A549 (cell line): Measurements from ENCODE around the gene UBA7. TPM values are rescaled to one million over a fixed set of nuclear protein-coding genes. Genes with fewer than 3 reads are reported as not detected.

ENCODE experiments used
- ATAC-seq, 2 experiments: fragments of 200-7000 bp in 1 of 2; fragments of >200 bp in 1 of 2; cut with Nextera tagmentation in 1 of 2; cut with Tn5 transposase in 1 of 2; 3 replicates each; pipeline versions ENCODE4 v1.8.0 to v1.9.1; 2018 to 2020; ENCODE audit warnings: mild to moderate bottlenecking in 1 of 2, moderate library complexity in 1 of 2
- CTCF ChIA-PET: fragments of 300-600 bp; sonication (Branson Sonifier 250); formaldehyde crosslinking; extraction: SDS; loops from one replicate; lab custom pipeline; 2021; ENCODE audit warnings: antibody characterized with exemption, inconsistent platforms; lab: Yijun Ruan, JAX
- POLR2A ChIA-PET: fragments of 350-600 bp; formaldehyde crosslinking; extraction: SDS; loops from one replicate; lab custom pipeline; 2021; ENCODE audit warnings: antibody characterized with exemption, inconsistent platforms; lab: Yijun Ruan, JAX
- DNase-seq, 2 experiments: peaks; one replicate each; pipeline versions ENCODE4 v3.0.0 to v3.0.0-alpha.2; 2011 to 2016; ENCODE audit warnings: low read depth in 1 of 2, low spot score in 1 of 2
- FAIRE-seq: peaks from 2 replicates; lab custom pipeline; 2011; peaks lifted over from hg19 to GRCh38; lab: Jason Lieb, UNC
- H3K27ac ChIP-seq, 2 experiments: fragments of >200 bp; sonication (Bioruptor Twin); formaldehyde crosslinking; 3 replicates each; pipeline ENCODE4 v1.5.1; 2016 to 2017
- H3K4me1 ChIP-seq: fragments of >200 bp; sonication (Bioruptor Twin); formaldehyde crosslinking; 3 replicates; pipeline ENCODE4 v1.6.1; 2016
- H3K4me2 ChIP-seq: fragments of >200 bp; sonication (Bioruptor Twin); formaldehyde crosslinking; 3 replicates; pipeline ENCODE4 v1.6.1; 2016
- H3K4me3 ChIP-seq: fragments of >200 bp; sonication (Bioruptor Twin); formaldehyde crosslinking; 3 replicates; pipeline ENCODE4 v1.5.1; 2016
- H3K9me3 ChIP-seq: fragments of >200 bp; sonication (Bioruptor Twin); formaldehyde crosslinking; 3 replicates; pipeline ENCODE4 v1.6.1; 2016
- ATOH8 ChIP-seq: fragments of 250-450 bp; sonication (Bioruptor Pico); IDR thresholded peaks from 2 replicates; pipeline ENCODE4 v1.5.0; 2020; ENCODE audit warnings: low read depth, mild to moderate bottlenecking, moderate library complexity
- BCL3 ChIP-seq: fragments of >200 bp; sonication (Bioruptor Twin); formaldehyde crosslinking; IDR thresholded peaks from 3 replicates; pipeline ENCODE4 v1.6.1; 2016
- BHLHE40 ChIP-seq: IDR thresholded peaks from 2 replicates; pipeline ENCODE4 v1.6.1; 2012; ENCODE audit warnings: low read depth, low read length, inconsistent platforms
- CBX2 ChIP-seq: fragments of 200-600 bp; sonication (generic); IDR thresholded peaks from 2 replicates; pipeline ENCODE4 v1.6.1; 2016; ENCODE audit warnings: low read depth, mild to moderate bottlenecking, borderline replicate concordance
- E2F6 ChIP-seq: IDR thresholded peaks from 2 replicates; pipeline ENCODE4 v1.6.1; 2012; ENCODE audit warnings: low read depth, borderline replicate concordance
- FOSB ChIP-seq: fragments of 250-450 bp; sonication (Bioruptor Pico); IDR thresholded peaks from 2 replicates; pipeline ENCODE4 v1.5.0; 2020; ENCODE audit warnings: mild to moderate bottlenecking, moderate library complexity
- HOXA7 ChIP-seq: fragments of 250-450 bp; sonication (Bioruptor Pico); IDR thresholded peaks from 2 replicates; pipeline ENCODE4 v1.5.0; 2020; ENCODE audit warnings: mild to moderate bottlenecking, moderate library complexity
- HOXB5 ChIP-seq: fragments of 250-450 bp; sonication (Bioruptor Pico); IDR thresholded peaks from 2 replicates; pipeline ENCODE4 v1.5.0; 2020; ENCODE audit warnings: mild to moderate bottlenecking, moderate library complexity
- JUN ChIP-seq, 2 experiments: fragments of >200 bp; sonication (Bioruptor Twin); formaldehyde crosslinking; IDR thresholded peaks; 2 replicates in 1 of 2; 3 replicates in 1 of 2; pipeline ENCODE4 v1.6.1; 2016 to 2017
- JUNB ChIP-seq: fragments of >200 bp; sonication (Bioruptor Twin); formaldehyde crosslinking; IDR thresholded peaks from 2 replicates; pipeline ENCODE4 v1.6.1; 2016
- KDM1A ChIP-seq: fragments of 200-600 bp; sonication (generic); IDR thresholded peaks from 2 replicates; pipeline ENCODE4 v1.6.1; 2016; ENCODE audit warnings: low read depth, mild to moderate bottlenecking
- KDM5A ChIP-seq: fragments of 200-600 bp; sonication (generic); IDR thresholded peaks from 2 replicates; pipeline ENCODE4 v1.6.1; 2016; ENCODE audit warnings: antibody characterized with exemption, mild to moderate bottlenecking
- MAFK ChIP-seq: fragments of 450-650 bp; IDR thresholded peaks from 2 replicates; pipeline ENCODE4 v1.6.1; 2014; ENCODE audit not compliant: partially characterized antibody
- MAX ChIP-seq: IDR thresholded peaks from 2 replicates; pipeline ENCODE4 v1.6.1; 2012
- MAZ ChIP-seq: fragments of 150-350 bp; IDR thresholded peaks from 2 replicates; pipeline ENCODE4 v1.6.1; 2014; ENCODE audit warnings: antibody characterized with exemption, low read depth, low read length, borderline replicate concordance
- RAD21 ChIP-seq, 2 experiments: fragments of >200 bp in 1 of 2; sonication (Bioruptor Twin) in 1 of 2; formaldehyde crosslinking in 1 of 2; IDR thresholded peaks in 1 of 2; conservative IDR thresholded peaks in 1 of 2; 2 replicates in 1 of 2; 3 replicates in 1 of 2; pipeline ENCODE4 v1.6.1; 2012 to 2018; ENCODE audit warnings: inconsistent platforms in 1 of 2
- RARB ChIP-seq: fragments of 250-450 bp; sonication (Bioruptor Pico); IDR thresholded peaks from 2 replicates; pipeline ENCODE4 v1.8.0; 2021; ENCODE audit warnings: mild to moderate bottlenecking, moderate library complexity
- RFX5 ChIP-seq: fragments of 450-650 bp; IDR thresholded peaks from 2 replicates; pipeline ENCODE4 v1.7.1; 2014; ENCODE audit warnings: antibody characterized with exemption, mild to moderate bottlenecking, moderate library complexity
- RNF2 ChIP-seq: fragments of 200-600 bp; sonication (generic); IDR thresholded peaks from 2 replicates; pipeline ENCODE4 v1.6.1; 2016; ENCODE audit warnings: low read depth, mild to moderate bottlenecking, antibody characterized with exemption, moderate library complexity, borderline replicate concordance
- TP53 ChIP-seq: fragments of 250-450 bp; sonication (Bioruptor Pico); IDR thresholded peaks from 2 replicates; pipeline ENCODE4 v1.5.0; 2021; ENCODE audit warnings: mild to moderate bottlenecking, moderate library complexity
- ZFP36 ChIP-seq: fragments of 450-650 bp; IDR thresholded peaks from 2 replicates; pipeline ENCODE4 v1.6.1; 2014; ENCODE audit warnings: borderline replicate concordance; ENCODE audit not compliant: partially characterized antibody
- ZNF302 ChIP-seq: fragments of 250-450 bp; sonication (Bioruptor Pico); IDR thresholded peaks from 2 replicates; pipeline ENCODE4 v1.9.0; 2021; ENCODE audit warnings: inconsistent platforms, mild to moderate bottlenecking, moderate library complexity
- WGBS: methylation state at CpG from one replicate; pipeline ENCODE4 v1.1.6; 2017; ENCODE audit errors: missing lambda C conversion rate; 5-methylcytosine and 5-hydroxymethylcytosine counted together
- polyA plus RNA-seq, 4 experiments: library from polyadenylated mRNA; depleted of rRNA in 3 of 4; stranded (reverse); fragments of >200 nt; fragmentation: RNase III in 1 of 4; extraction: RNeasy Plus Mini Kit Qiagen cat#74134 plus additional on column Dnase treatment in 1 of 4; gene quantifications; 2 replicates in 3 of 4; 3 replicates in 1 of 4; pipeline ENCODE4 v1.2.3, GENCODE V29; 2011 to 2017
- TF ChIP-seq, protein P1 (sequence below): fragments of 200-600 bp; sonication (generic); IDR thresholded peaks from 2 replicates; pipeline ENCODE4 v1.6.1; 2016; ENCODE audit warnings: antibody characterized with exemption, mild to moderate bottlenecking, moderate library complexity
- TF ChIP-seq, protein P2 (sequence below): fragments of 150-350 bp; IDR thresholded peaks from 2 replicates; pipeline ENCODE4 v1.6.1; 2014; ENCODE audit warnings: low read depth, mild to moderate bottlenecking, low read length
- TF ChIP-seq, protein P3 (sequence below): fragments of >200 bp; sonication (Bioruptor Twin); formaldehyde crosslinking; IDR thresholded peaks from 3 replicates; pipeline ENCODE4 v1.5.1; 2016
- TF ChIP-seq, protein P4 (sequence below): IDR thresholded peaks from 2 replicates; pipeline ENCODE4 v1.6.1; 2012

UBA7 gene
- polyA plus RNA-seq, 2 of the 4 experiments (the other 2 are of a cell fraction) = 0.22 to 0.54 TPM

DNA sequence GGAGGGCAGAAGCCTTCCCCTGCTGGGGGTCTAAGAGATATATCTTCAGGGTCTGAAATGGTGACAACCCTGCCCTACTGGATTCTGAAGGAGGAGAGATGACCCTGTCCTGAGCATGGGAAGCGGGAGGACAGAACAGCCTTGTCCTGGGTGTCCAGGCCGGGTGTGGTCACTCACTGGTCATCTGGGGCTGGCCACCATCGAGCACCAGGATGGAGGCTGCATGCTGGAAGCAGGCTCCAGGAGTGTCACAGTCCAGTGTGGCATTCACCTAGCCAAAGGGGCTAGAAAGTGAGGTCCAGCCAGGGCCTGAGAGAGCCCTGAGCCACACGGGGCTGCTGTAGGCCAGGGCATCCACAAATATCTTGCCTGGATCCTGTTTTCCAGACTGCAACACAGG, 19.3 kb downstream of the UBA7 start:
- DNase-seq = no peak
- no peak for ATAC-seq
- H3K4me2 ChIP-seq = no peak overlapping the region
- 42% methylated on average over 3 of the region's 4 CpGs for WGBS
- ChIA-PET CTCF (interaction anchor here (1.6 kb wide), 1 partner anchor 8 kb away, joined by 6 read pairs; the partner anchor contains the start of gene INKA1), POLR2A (no interaction called here)
- H3K4me1 ChIP-seq = peaks cover 6% of the 10 kb centered on the region
- H3K4me3 ChIP-seq = no peak overlapping the region
- FAIRE-seq = no peak
- no peak for TF ChIP-seq ZNF302 (CRISPR knock-in tag)
- no peak for TF ChIP-seq RARB (CRISPR knock-in tag)
- no peak for TF ChIP-seq E2F6
- no peak for TF ChIP-seq BHLHE40
- TF ChIP-seq ATOH8 = no peak
- TF ChIP-seq RFX5 = no peak
- no peak for TF ChIP-seq TP53
- TF ChIP-seq, protein P1, sequence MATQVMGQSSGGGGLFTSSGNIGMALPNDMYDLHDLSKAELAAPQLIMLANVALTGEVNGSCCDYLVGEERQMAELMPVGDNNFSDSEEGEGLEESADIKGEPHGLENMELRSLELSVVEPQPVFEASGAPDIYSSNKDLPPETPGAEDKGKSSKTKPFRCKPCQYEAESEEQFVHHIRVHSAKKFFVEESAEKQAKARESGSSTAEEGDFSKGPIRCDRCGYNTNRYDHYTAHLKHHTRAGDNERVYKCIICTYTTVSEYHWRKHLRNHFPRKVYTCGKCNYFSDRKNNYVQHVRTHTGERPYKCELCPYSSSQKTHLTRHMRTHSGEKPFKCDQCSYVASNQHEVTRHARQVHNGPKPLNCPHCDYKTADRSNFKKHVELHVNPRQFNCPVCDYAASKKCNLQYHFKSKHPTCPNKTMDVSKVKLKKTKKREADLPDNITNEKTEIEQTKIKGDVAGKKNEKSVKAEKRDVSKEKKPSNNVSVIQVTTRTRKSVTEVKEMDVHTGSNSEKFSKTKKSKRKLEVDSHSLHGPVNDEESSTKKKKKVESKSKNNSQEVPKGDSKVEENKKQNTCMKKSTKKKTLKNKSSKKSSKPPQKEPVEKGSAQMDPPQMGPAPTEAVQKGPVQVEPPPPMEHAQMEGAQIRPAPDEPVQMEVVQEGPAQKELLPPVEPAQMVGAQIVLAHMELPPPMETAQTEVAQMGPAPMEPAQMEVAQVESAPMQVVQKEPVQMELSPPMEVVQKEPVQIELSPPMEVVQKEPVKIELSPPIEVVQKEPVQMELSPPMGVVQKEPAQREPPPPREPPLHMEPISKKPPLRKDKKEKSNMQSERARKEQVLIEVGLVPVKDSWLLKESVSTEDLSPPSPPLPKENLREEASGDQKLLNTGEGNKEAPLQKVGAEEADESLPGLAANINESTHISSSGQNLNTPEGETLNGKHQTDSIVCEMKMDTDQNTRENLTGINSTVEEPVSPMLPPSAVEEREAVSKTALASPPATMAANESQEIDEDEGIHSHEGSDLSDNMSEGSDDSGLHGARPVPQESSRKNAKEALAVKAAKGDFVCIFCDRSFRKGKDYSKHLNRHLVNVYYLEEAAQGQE = no peak
- no peak for TF ChIP-seq HOXA7 (CRISPR knock-in tag)
- no peak for TF ChIP-seq RAD21 (conservative IDR thresholded peaks at IDR 0.05 in 1 of 2, IDR thresholded peaks at IDR 0.05 in 1 of 2)
- TF ChIP-seq, protein P2, sequence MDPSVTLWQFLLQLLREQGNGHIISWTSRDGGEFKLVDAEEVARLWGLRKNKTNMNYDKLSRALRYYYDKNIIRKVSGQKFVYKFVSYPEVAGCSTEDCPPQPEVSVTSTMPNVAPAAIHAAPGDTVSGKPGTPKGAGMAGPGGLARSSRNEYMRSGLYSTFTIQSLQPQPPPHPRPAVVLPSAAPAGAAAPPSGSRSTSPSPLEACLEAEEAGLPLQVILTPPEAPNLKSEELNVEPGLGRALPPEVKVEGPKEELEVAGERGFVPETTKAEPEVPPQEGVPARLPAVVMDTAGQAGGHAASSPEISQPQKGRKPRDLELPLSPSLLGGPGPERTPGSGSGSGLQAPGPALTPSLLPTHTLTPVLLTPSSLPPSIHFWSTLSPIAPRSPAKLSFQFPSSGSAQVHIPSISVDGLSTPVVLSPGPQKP = no peak
- no peak for TF ChIP-seq HOXB5 (CRISPR knock-in tag)
- TF ChIP-seq MAFK = no peak
- no peak for TF ChIP-seq RNF2
- TF ChIP-seq KDM1A = no peak
- no peak for TF ChIP-seq BCL3
- H3K27ac ChIP-seq = no peak overlapping the region
- H3K9me3 ChIP-seq = no peaks in the 10 kb centered on the region

GRCh38 chr3:49793486-49794085, 20.2 kb downstream of the UBA7 start:
- H3K4me3 ChIP-seq = no peak overlapping the region
- no peak overlapping the region for H3K27ac ChIP-seq
- no peaks in the 10 kb centered on the region for H3K4me1 ChIP-seq
- no peak for DNase-seq
- ChIA-PET POLR2A (no interaction called here), CTCF (interaction anchor here (1.6 kb wide), 1 partner anchor 9 kb away, joined by 6 read pairs; the partner anchor contains the start of gene INKA1)
- H3K4me2 ChIP-seq = no peak overlapping the region
- no peak for FAIRE-seq
- 100% methylated on average over 3 of the region's 13 CpGs for WGBS
- no peaks in the 10 kb centered on the region for H3K9me3 ChIP-seq
- ATAC-seq = no peak
- TF ChIP-seq MAX (no peak), MAZ (no peak), ZNF302 (CRISPR knock-in tag) (no peak), JUN (IDR thresholded peaks at IDR 0.05) (no peak), RAD21 (conservative IDR thresholded peaks at IDR 0.05 in 1 of 2, IDR thresholded peaks at IDR 0.05 in 1 of 2) (no peak), FOSB (CRISPR knock-in tag) (no peak), JUNB (no peak), CBX2 (no peak), ZFP36 (no peak), KDM5A (no peak), RARB (CRISPR knock-in tag) (no peak)
- TF ChIP-seq, protein P3, sequence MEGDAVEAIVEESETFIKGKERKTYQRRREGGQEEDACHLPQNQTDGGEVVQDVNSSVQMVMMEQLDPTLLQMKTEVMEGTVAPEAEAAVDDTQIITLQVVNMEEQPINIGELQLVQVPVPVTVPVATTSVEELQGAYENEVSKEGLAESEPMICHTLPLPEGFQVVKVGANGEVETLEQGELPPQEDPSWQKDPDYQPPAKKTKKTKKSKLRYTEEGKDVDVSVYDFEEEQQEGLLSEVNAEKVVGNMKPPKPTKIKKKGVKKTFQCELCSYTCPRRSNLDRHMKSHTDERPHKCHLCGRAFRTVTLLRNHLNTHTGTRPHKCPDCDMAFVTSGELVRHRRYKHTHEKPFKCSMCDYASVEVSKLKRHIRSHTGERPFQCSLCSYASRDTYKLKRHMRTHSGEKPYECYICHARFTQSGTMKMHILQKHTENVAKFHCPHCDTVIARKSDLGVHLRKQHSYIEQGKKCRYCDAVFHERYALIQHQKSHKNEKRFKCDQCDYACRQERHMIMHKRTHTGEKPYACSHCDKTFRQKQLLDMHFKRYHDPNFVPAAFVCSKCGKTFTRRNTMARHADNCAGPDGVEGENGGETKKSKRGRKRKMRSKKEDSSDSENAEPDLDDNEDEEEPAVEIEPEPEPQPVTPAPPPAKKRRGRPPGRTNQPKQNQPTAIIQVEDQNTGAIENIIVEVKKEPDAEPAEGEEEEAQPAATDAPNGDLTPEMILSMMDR = no peak
- TF ChIP-seq, protein P4, sequence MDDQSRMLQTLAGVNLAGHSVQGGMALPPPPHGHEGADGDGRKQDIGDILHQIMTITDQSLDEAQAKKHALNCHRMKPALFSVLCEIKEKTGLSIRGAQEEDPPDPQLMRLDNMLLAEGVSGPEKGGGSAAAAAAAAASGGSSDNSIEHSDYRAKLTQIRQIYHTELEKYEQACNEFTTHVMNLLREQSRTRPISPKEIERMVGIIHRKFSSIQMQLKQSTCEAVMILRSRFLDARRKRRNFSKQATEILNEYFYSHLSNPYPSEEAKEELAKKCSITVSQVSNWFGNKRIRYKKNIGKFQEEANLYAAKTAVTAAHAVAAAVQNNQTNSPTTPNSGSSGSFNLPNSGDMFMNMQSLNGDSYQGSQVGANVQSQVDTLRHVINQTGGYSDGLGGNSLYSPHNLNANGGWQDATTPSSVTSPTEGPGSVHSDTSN = no peak
